ENCODE measurements around the gene TNK1.
"Not testable (repeated sequence)": the region's sequence is repeated elsewhere in the genome, so short reads cannot be mapped to it uniquely, and the experiment has no call there.

Gene TNK1

DNA sequence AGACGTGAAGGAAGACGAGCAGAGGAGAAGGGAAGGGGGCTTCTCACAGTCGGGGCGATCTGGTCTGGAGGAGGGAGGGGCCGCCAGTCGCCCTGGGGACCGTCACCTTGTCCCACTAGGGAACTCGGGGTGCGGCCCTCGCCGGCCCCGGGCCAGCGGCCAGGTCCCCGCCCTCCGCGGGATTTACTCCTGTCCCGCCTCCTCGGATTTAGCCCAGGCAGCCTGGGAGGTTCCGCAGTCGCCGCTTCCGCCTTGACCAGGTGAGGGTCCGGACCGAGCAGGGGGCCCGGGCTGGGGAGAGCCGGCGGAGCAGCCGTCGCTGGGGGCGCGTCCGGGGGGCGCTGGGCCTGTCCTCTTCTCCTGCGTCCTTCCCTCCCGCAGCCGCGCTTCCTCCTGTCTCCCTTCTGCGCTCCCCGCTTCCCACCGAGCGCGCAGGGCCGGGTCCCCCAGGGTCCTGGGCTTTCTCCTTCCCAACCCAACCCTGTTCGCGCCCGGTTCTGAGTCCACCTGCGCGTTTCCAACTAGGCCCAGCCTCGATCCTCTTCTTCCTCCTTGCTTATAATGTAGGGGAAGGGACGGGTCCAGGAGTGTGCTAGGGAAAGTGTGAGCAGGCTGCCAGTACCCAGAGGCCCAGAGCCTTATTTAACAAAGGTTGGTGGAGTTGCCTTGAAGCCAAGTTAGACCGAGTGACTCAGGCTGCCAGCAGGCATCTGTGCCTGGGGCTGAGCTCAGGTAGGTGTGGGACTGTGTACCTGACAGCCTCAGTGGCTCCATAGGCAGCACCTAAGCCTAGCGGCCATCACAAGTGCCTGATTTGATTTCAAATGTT lies at the start of gene TNK1:
TNK1 (plus strand) TSS at position 235 of the 829 bp plus-strand sequence. CDS start 1,838 bp downstream, outside the sequence.
- Histone ChIP-seq H3K27ac (ENCODE audit: low read length) (no peak within 1 kb of the TSS), H3K9me3 (ENCODE audit: insufficient read depth, low read depth, low read length) (no peaks in the 10 kb centered on the region), H3K9ac (ENCODE audit: low read depth, low read length) (peak within 1 kb of the TSS; percentile 56; the same call in 1 of the 2 replicates), H3K27me3 (ENCODE audit: insufficient read depth, low read length) (peaks cover 50% of the 10 kb centered on the region), H3K4me3 (ENCODE audit: low read length) (peak within 1 kb of the TSS; percentile 72), H3K36me3 (ENCODE audit: insufficient read depth, low read depth, low read length) (peaks cover 3% of the 10 kb centered on the region; the same call in 1 of the 2 replicates), H3K4me1 (ENCODE audit: insufficient read depth, low read length) (0 out of 2 replicates have a peak, but pooled peaks cover 2% of the 10 kb centered on the region)

- H3K4me3 ChIP-seq (ENCODE audit: low read length), result no peak overlapping the region
- H3K4me1 ChIP-seq (ENCODE audit: insufficient read depth, low read length), result peaks cover 10% of the 10 kb centered on the region; the same call in 1 of the 2 replicates
- no peak overlapping the region for H3K27ac ChIP-seq (ENCODE audit: low read length)
- no peaks in the 10 kb centered on the region for H3K27me3 ChIP-seq (ENCODE audit: insufficient read depth, low read length)
- no peaks in the 10 kb centered on the region for H3K36me3 ChIP-seq (ENCODE audit: insufficient read depth, low read depth, low read length)
- H3K9me3 ChIP-seq (ENCODE audit: insufficient read depth, low read depth, low read length), result no peaks in the 10 kb centered on the region
- no peak overlapping the region for H3K9ac ChIP-seq (ENCODE audit: low read depth, low read length)
Observed at GRCh38 chr17:7332111-7332510, 48.8 kb upstream of the TNK1 start.

GRCh38 chr17:7332600-7333069 lies 48.3 kb upstream of the TNK1 start:
- H3K27ac ChIP-seq (ENCODE audit: low read length); H3K9me3 ChIP-seq (ENCODE audit: insufficient read depth, low read depth, low read length); H3K27me3 ChIP-seq (ENCODE audit: insufficient read depth, low read length); H3K9ac ChIP-seq (ENCODE audit: low read depth, low read length); H3K36me3 ChIP-seq (ENCODE audit: insufficient read depth, low read depth, low read length); H3K4me3 ChIP-seq (ENCODE audit: low read length): not testable (repeated sequence)
- H3K4me1 ChIP-seq (ENCODE audit: insufficient read depth, low read length), result peaks cover 12% of the 10 kb centered on the region; the same call in 1 of the 2 replicates

GRCh38 chr17:7334938-7335538 lies 45.9 kb upstream of the TNK1 start:
- no peak overlapping the region for H3K9ac ChIP-seq (ENCODE audit: low read depth, low read length)
- H3K36me3 ChIP-seq (ENCODE audit: insufficient read depth, low read depth, low read length), result no peaks in the 10 kb centered on the region
- H3K9me3 ChIP-seq (ENCODE audit: insufficient read depth, low read depth, low read length), result no peaks in the 10 kb centered on the region
- peaks cover 12% of the 10 kb centered on the region; the same call in 1 of the 2 replicates for H3K4me1 ChIP-seq (ENCODE audit: insufficient read depth, low read length)
- no peak overlapping the region for H3K27ac ChIP-seq (ENCODE audit: low read length)
- H3K27me3 ChIP-seq (ENCODE audit: insufficient read depth, low read length), result no peaks in the 10 kb centered on the region
- H3K4me3 ChIP-seq (ENCODE audit: low read length), result no peak overlapping the region

DNA sequence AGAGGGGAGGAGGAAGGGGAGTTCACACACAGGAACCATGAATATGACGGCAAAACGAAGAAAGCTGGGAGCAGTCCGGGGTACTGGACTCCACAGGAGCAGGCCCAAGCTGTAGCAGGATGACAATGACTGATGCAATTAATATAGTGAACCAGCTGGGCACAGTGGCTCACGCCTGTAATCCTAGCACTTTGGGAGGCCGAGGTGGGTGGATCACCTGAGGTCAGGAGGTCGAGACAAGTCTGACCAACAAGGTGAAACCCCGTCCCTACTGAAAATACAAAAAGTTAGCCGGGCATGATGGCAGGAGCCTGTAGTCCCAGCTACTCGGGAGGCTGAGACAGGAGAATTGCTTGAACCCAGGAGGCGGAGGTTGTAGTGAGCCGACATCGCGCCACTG lies 45.1 kb upstream of the TNK1 start:
- H3K27ac ChIP-seq (ENCODE audit: low read length), result not testable (repeated sequence)

GRCh38 chr17:7336240-7337175 lies 44.4 kb upstream of the TNK1 start, which contains the start of gene ACAP1:
Gene ACAP1, plus strand, starts transcription at chr17:7336529. Its CDS starts 206 bp downstream, at chr17:7336735.
- H3K27me3 ChIP-seq (ENCODE audit: insufficient read depth, low read length), result no peaks in the 10 kb centered on the region
- peaks cover 9% of the 10 kb centered on the region; the same call in 1 of the 2 replicates for H3K4me1 ChIP-seq (ENCODE audit: insufficient read depth, low read length)
- peak within 1 kb of the TSS; percentile 94 for H3K27ac ChIP-seq (ENCODE audit: low read length)
- H3K36me3 ChIP-seq (ENCODE audit: insufficient read depth, low read depth, low read length), result no peaks in the 10 kb centered on the region
- peak within 1 kb of the TSS; percentile 55; the same call in 1 of the 2 replicates for H3K4me3 ChIP-seq (ENCODE audit: low read length)
- H3K9ac ChIP-seq (ENCODE audit: low read depth, low read length), result peak within 1 kb of the TSS; percentile 82; the same call in 1 of the 2 replicates
- no peaks in the 10 kb centered on the region for H3K9me3 ChIP-seq (ENCODE audit: insufficient read depth, low read depth, low read length)

More for the DNA sequence above, 45.1 kb upstream of the TNK1 start:
- not testable (repeated sequence) for H3K9me3 ChIP-seq (ENCODE audit: insufficient read depth, low read depth, low read length); H3K4me1 ChIP-seq (ENCODE audit: insufficient read depth, low read length); H3K4me3 ChIP-seq (ENCODE audit: low read length); H3K27me3 ChIP-seq (ENCODE audit: insufficient read depth, low read length); H3K36me3 ChIP-seq (ENCODE audit: insufficient read depth, low read depth, low read length)
- H3K9ac ChIP-seq (ENCODE audit: low read depth, low read length), result peak overlapping the region; percentile 82; the same call in 1 of the 2 replicates

DNA sequence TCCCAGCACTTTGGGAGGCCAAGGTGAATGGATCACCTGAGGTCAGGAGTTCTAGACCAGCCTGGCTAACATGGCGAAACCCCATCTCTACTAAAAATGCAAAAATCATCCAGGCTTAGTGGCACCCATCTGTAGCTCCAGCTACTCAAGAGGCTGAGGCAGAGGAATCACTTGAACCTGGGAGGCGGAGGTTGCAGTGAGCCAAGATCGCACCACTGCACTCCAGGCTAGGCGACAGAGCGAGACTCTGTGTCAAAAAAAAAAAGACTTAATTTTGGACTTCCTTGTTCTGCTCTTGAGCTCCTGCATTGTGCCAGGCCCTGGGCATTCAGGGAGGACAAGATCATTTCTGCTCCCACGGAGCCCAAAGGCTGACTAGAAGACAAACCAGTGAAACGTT lies 43.3 kb upstream of the TNK1 start:
- not testable (repeated sequence) for H3K9ac ChIP-seq (ENCODE audit: low read depth, low read length); H3K27me3 ChIP-seq (ENCODE audit: insufficient read depth, low read length); H3K4me1 ChIP-seq (ENCODE audit: insufficient read depth, low read length); H3K36me3 ChIP-seq (ENCODE audit: insufficient read depth, low read depth, low read length); H3K9me3 ChIP-seq (ENCODE audit: insufficient read depth, low read depth, low read length); H3K27ac ChIP-seq (ENCODE audit: low read length)
- peak overlapping the region; percentile 55; the same call in 1 of the 2 replicates for H3K4me3 ChIP-seq (ENCODE audit: low read length)

DNA sequence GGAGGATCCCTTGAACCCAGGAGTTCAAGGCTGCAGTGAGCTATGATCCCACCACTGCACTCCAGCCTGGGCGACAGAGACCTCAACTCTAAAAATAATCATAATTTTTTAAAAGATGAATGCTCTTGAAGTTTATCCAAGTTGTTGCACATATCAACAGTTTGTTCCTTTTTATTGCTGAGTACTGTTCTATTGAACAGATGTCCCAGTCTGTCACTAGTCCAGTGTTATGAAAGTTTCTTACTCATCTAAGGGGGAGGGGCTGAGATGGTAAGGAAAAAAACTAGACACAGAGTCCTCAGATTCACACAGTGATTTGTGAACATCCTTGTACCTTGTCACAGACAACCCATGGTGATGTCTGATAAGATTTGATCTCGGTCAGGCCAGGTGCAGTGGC lies 40.7 kb upstream of the TNK1 start:
- Histone ChIP-seq H3K36me3 (ENCODE audit: insufficient read depth, low read depth, low read length) (no peaks in the 10 kb centered on the region), H3K27ac (ENCODE audit: low read length) (no peak overlapping the region), H3K9ac (ENCODE audit: low read depth, low read length) (no peak overlapping the region)

GRCh38 chr17:7341842-7342241 lies 39.0 kb upstream of the TNK1 start:
- Histone ChIP-seq H3K36me3 (ENCODE audit: insufficient read depth, low read depth, low read length) (no peaks in the 10 kb centered on the region), H3K9me3 (ENCODE audit: insufficient read depth, low read depth, low read length) (no peaks in the 10 kb centered on the region), H3K4me3 (ENCODE audit: low read length) (no peak overlapping the region), H3K27ac (ENCODE audit: low read length) (no peak overlapping the region), H3K4me1 (ENCODE audit: insufficient read depth, low read length) (0 out of 2 replicates have a peak, but pooled peaks cover 4% of the 10 kb centered on the region), H3K9ac (ENCODE audit: low read depth, low read length) (no peak overlapping the region), H3K27me3 (ENCODE audit: insufficient read depth, low read length) (no peaks in the 10 kb centered on the region)

More for the DNA sequence above, 40.7 kb upstream of the TNK1 start:
- no peaks in the 10 kb centered on the region for H3K27me3 ChIP-seq (ENCODE audit: insufficient read depth, low read length)
- peaks cover 9% of the 10 kb centered on the region; the same call in 1 of the 2 replicates for H3K4me1 ChIP-seq (ENCODE audit: insufficient read depth, low read length)
- H3K4me3 ChIP-seq (ENCODE audit: low read length), result no peak overlapping the region
- no peaks in the 10 kb centered on the region for H3K9me3 ChIP-seq (ENCODE audit: insufficient read depth, low read depth, low read length)

- Histone ChIP-seq H3K4me1 (ENCODE audit: insufficient read depth, low read length) (no peaks in the 10 kb centered on the region), H3K9me3 (ENCODE audit: insufficient read depth, low read depth, low read length) (no peaks in the 10 kb centered on the region), H3K27me3 (ENCODE audit: insufficient read depth, low read length) (no peaks in the 10 kb centered on the region), H3K9ac (ENCODE audit: low read depth, low read length) (no peak overlapping the region), H3K27ac (ENCODE audit: low read length) (no peak overlapping the region), H3K36me3 (ENCODE audit: insufficient read depth, low read depth, low read length) (no peaks in the 10 kb centered on the region), H3K4me3 (ENCODE audit: low read length) (no peak overlapping the region)
Observed at GRCh38 chr17:7343250-7343649, 37.6 kb upstream of the TNK1 start.
